Breast epithelium (tissue), 4 donors: Measurements from ENCODE around the gene METTL23. TPM values are rescaled to one million over a fixed set of nuclear protein-coding genes. Genes with fewer than 3 reads are reported as not detected.
"Not testable (repeated sequence)": the region's sequence is repeated elsewhere in the genome, so short reads cannot be mapped to it uniquely, and the experiment has no call there.

Source experiments
- DNase-seq, 2 donors: peaks; one replicate each; pipeline ENCODE4 v3.0.0-alpha.2; 2019; ENCODE audit warnings: low spot score in 2 of 2
- H3K27ac ChIP-seq, 2 donors: fragments of 200-600 bp; sonication (generic) in 1 of 2; one replicate each; pipeline ENCODE4 v1.5.1; 2016 to 2019; ENCODE audit warnings: mild to moderate bottlenecking in 1 of 2
- H3K27me3 ChIP-seq, 2 donors: fragments of 200-600 bp; sonication (generic) in 1 of 2; one replicate each; pipeline versions ENCODE4 v1.5.1 to v1.6.0; 2017 to 2019; ENCODE audit warnings: control low read depth in 1 of 2, mild to moderate bottlenecking in 1 of 2
- H3K36me3 ChIP-seq: fragments of 200-600 bp; one replicate; pipeline ENCODE4 v1.5.1; 2019
- H3K4me1 ChIP-seq, 2 donors: fragments of 200-600 bp; sonication (generic); one replicate each; pipeline ENCODE4 v1.5.1; 2016 to 2019; ENCODE audit warnings: control low read depth in 1 of 2
- H3K4me3 ChIP-seq, 3 donors: fragments of 200-600 bp; sonication (generic); 1 replicate in 2 of 3; 2 replicates in 1 of 3; pipeline ENCODE4 v1.5.1; 2016 to 2019; ENCODE audit warnings: mild to moderate bottlenecking in 3 of 3, moderate library complexity in 2 of 3
- H3K9me3 ChIP-seq, 2 donors: fragments of 200-600 bp; sonication (generic) in 1 of 2; one replicate each; pipeline ENCODE4 v1.5.1; 2016 to 2019; ENCODE audit warnings: control low read depth in 1 of 2
- CTCF ChIP-seq, 3 donors: fragments of 450-650 bp; IDR thresholded peaks; one replicate each; pipeline ENCODE4 v1.5.1; 2016 to 2017; ENCODE audit warnings: antibody characterized with exemption in 3 of 3, mild to moderate bottlenecking in 3 of 3, moderate library complexity in 3 of 3
- POLR2A ChIP-seq: fragments of 450-650 bp; IDR thresholded peaks from one replicate; pipeline ENCODE4 v1.6.1; 2016; ENCODE audit warnings: antibody characterized with exemption, mild to moderate bottlenecking, moderate library complexity
- POLR2AphosphoS5 ChIP-seq, 3 donors: sonication (generic); formaldehyde crosslinking; IDR thresholded peaks; one replicate each; pipeline ENCODE4 v1.6.1; 2017; ENCODE audit warnings: antibody characterized with exemption in 3 of 3
- intact Hi-C: fragments of 100-400 bp; cut with DNase I; formaldehyde crosslinking; loops from one replicate; pipeline ENCODE4 v1.15.1; 2023; ENCODE audit warnings: low total_unique reads
- total RNA-seq, 3 donors: library from RNA; depleted of rRNA; stranded (reverse); fragments of >200 nt; gene quantifications; one replicate each; pipeline ENCODE4 v1.1.0, GENCODE V29; 2016

Gene METTL23
- total RNA-seq, 3 donors from 2014 or later = 25.6 to 47.7 (median 28.5) TPM

GRCh38 chr17:76735586-76736348 is 9.1 kb downstream of the METTL23 start:
- Histone ChIP-seq H3K36me3 (no peaks in the 10 kb centered on the region), H3K27me3 (no peaks in the 10 kb centered on the region), H3K4me3 (peak overlapping the region; percentile 93 to 97 (median 96)), H3K4me1 (peaks cover 0 to 21% of the 10 kb centered on the region in 2 donors), H3K9me3 (no peaks in the 10 kb centered on the region), H3K27ac (peak overlapping the region; percentile 98 to 99)
- intact Hi-C loops = no loop called here
- TF ChIP-seq POLR2A = no peak
- peak in 1 of 3 donors; percentile 28 for TF ChIP-seq POLR2AphosphoS5 (IDR thresholded peaks at IDR 0.05)
- DNase-seq = no peak

- peak overlapping the region; percentile 98 to 99 for H3K27ac ChIP-seq
- intact Hi-C loops = no loop called here
- no peaks in the 10 kb centered on the region for H3K9me3 ChIP-seq
- H3K4me1 ChIP-seq = peaks cover 0 to 21% of the 10 kb centered on the region in 2 donors
- TF ChIP-seq CTCF (IDR thresholded peaks at IDR 0.05) = peak in 1 of 3 donors; percentile 27
- TF ChIP-seq POLR2AphosphoS5 (IDR thresholded peaks at IDR 0.05) = peak; percentile 0 to 47 (median 9)
- TF ChIP-seq POLR2A = no peak
- H3K27me3 ChIP-seq = no peaks in the 10 kb centered on the region
- peak overlapping the region; percentile 93 to 97 (median 96) for H3K4me3 ChIP-seq
- DNase-seq = peak; percentile 61 to 83
- no peaks in the 10 kb centered on the region for H3K36me3 ChIP-seq
Measured at GRCh38 chr17:76736349-76737081, 9.9 kb downstream of the METTL23 start.

- H3K9me3 ChIP-seq = no peaks in the 10 kb centered on the region
- peak within 1 kb of the TSS; percentile 93 to 97 (median 96) for H3K4me3 ChIP-seq
- H3K27me3 ChIP-seq = no peaks in the 10 kb centered on the region
- H3K4me1 ChIP-seq = peaks cover 0 to 21% of the 10 kb centered on the region in 2 donors
- peak within 1 kb of the TSS; percentile 98 to 99 for H3K27ac ChIP-seq
- H3K36me3 ChIP-seq = no peaks in the 10 kb centered on the region
- peak in 1 of 3 donors; percentile 7 for TF ChIP-seq CTCF (IDR thresholded peaks at IDR 0.05)
- TF ChIP-seq POLR2AphosphoS5 (IDR thresholded peaks at IDR 0.05) = peak; percentile 99 to 100 (median 100)
- TF ChIP-seq POLR2A = peak; percentile 99
- DNase-seq = peak; percentile 98 to 99
- intact Hi-C loops = no loop called here
Measured at GRCh38 chr17:76737082-76737675, 10.5 kb downstream of the METTL23 start, which contains the start of gene SRSF2. SRSF2 (minus strand) TSS chr17:76737331; CDS start chr17:76737160, 171 bp downstream.

GRCh38 chr17:76737676-76738467 is 11.2 kb downstream of the METTL23 start, which contains the start of gene MFSD11:
MFSD11 (plus strand) TSS chr17:76738119; CDS start chr17:76738353, 234 bp downstream.
- Histone ChIP-seq H3K36me3 (no peaks in the 10 kb centered on the region), H3K4me3 (peak within 1 kb of the TSS; percentile 93 to 97 (median 96)), H3K4me1 (peaks cover 0 to 19% of the 10 kb centered on the region in 2 donors), H3K27ac (peak within 1 kb of the TSS; percentile 98 to 99), H3K27me3 (no peaks in the 10 kb centered on the region), H3K9me3 (no peaks in the 10 kb centered on the region)
- DNase-seq = peak; percentile 88
- intact Hi-C loops = no loop called here
- TF ChIP-seq CTCF (IDR thresholded peaks at IDR 0.05) (peak in 2 of 3 donors; percentile 32), POLR2A (no peak), POLR2AphosphoS5 (IDR thresholded peaks at IDR 0.05) (peak; percentile 56 to 85 (median 74))

- Histone ChIP-seq H3K27me3 (no peaks in the 10 kb centered on the region), H3K36me3 (no peaks in the 10 kb centered on the region), H3K9me3 (no peaks in the 10 kb centered on the region), H3K4me3 (peak overlapping the region; percentile 93 to 97 (median 96)), H3K27ac (peak overlapping the region; percentile 98 to 99), H3K4me1 (peaks cover 0 to 14% of the 10 kb centered on the region in 2 donors)
- intact Hi-C loops = no loop called here
- no peak for TF ChIP-seq POLR2AphosphoS5 (IDR thresholded peaks at IDR 0.05)
- no peak for TF ChIP-seq POLR2A
- no peak for TF ChIP-seq CTCF (IDR thresholded peaks at IDR 0.05)
- no peak for DNase-seq
Measured at GRCh38 chr17:76738468-76738850, 11.8 kb downstream of the METTL23 start.

GRCh38 chr17:76739568-76740115 is 13.0 kb downstream of the METTL23 start:
- H3K27ac ChIP-seq, DNase-seq, H3K36me3 ChIP-seq, H3K4me1 ChIP-seq, H3K9me3 ChIP-seq, H3K27me3 ChIP-seq, intact Hi-C loops, H3K4me3 ChIP-seq: not testable (repeated sequence)
